Activated CD8-positive, alpha-beta memory T cell treated with anti-CD3 and anti-CD28 coated beads for 1 hour (primary cell): Measurements from ENCODE around the gene FAM187B.
"Not testable (repeated sequence)": the region's sequence is repeated elsewhere in the genome, so short reads cannot be mapped to it uniquely, and the experiment has no call there.

Source experiments
- DNase-seq, 2 donors: peaks; one replicate each; pipeline ENCODE4 v3.0.0-alpha.2; 2020; ENCODE audit warnings: low read depth in 1 of 2; ENCODE audit errors: extremely low read depth in 1 of 2

FAM187B gene

DNA sequence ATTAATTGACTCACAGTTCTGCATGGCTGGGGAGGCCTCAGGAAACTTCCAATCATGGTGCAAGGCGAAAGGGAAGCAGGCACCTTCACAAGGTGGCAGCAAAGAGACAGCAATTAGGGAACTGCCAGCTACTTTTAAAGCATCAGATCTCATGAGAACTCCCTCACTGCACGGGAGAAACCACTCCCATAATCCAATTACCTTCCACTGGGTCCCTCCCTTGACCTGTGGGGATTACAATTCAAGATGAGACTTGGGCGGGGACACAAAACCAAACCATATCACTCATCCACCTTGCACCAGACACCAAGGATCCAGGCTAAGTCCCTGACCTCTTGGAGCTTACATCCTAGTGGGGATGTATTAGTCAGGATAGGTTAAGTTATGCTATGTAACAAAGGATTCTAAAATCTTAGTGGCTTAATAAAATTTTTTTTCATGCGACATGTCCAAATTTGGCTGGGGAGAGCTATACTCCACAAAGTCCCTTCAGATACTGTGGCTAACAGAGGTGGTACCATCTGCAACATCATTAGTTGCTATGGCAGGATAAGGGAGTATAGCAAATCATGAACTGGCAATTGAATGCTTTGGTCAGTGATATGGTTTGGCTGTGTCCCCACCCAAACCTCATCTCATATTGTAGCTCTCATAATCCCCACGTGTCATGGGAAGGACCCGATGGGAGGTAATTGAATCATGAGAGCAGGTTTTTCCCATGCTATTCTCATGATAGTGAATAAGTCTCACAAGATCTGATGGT is 8.3 kb upstream of the FAM187B start:
- DNase-seq, result no peak

DNA sequence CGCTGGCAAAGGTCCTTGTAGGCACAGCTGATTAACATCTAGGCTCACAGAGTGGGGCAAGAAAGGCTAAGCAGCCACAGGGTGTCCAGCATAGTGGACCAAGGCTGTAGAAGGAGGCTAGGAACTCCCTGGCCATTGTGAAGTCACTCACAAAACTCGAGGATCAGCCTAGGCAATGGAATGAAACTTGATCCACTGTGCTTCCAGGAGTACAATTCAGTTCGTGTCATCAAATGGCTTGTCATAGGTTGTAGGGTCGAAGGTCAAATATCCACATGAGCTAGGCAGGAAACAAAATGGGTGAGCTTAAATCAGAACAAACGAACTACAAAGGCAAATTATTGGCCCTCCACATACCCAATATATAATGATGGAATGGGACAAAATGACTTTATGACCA is 4.4 kb upstream of the FAM187B start:
- no peak for DNase-seq

DNA sequence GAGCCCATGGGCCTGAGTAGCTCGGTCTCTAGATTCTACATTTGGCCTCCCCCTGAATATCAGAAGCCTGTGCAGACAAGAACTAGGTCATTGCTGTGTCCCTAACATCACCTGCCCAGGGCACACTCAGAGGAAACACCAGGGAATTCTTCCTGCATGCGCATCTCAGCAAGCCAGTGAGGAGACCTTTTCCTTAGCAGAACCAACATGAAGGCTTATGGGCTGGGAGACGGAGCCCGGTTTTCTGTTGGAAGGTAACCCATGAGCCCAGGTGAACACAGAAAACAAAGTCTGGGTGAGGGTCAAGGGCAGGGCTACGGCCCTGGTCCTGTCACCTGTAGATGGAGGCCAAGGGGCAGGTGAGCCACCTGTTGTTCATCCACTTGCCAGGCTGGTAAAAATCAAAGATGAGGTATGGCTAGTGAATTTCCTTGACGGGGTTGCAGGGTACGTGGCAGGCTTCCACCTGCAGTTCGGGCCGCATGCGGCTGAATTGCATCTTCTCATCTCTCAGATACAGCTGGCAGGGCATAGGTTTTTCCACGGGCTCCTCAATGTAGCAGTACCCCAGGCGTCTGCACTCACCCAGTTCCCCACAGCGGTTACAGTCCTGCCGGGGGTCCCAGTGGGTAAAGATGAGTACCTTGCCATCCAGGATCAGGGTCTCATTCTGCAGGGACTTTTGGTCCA is 3.6 kb upstream of the FAM187B start:
- DNase-seq, result no peak

DNA sequence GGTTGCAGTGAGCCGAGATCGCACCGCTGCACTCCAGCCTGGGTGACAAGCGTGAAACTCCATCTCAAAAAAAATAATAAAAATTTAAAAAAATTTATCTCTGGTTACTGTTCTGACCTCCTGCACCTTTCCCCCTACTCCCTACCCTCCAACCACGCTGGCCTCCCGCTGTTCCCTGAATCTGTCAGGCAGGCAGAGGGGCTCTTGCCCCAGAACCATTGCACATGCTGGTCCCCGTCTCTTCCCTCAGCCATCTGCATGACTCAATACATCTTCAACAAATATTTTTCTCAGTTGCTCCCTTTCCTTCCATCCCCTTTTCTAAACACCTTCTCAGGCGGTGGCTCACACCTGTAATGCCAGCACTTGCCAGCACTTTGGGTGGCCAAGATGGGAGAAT is 1.1 kb upstream of the FAM187B start:
- DNase-seq, result no peak

DNA sequence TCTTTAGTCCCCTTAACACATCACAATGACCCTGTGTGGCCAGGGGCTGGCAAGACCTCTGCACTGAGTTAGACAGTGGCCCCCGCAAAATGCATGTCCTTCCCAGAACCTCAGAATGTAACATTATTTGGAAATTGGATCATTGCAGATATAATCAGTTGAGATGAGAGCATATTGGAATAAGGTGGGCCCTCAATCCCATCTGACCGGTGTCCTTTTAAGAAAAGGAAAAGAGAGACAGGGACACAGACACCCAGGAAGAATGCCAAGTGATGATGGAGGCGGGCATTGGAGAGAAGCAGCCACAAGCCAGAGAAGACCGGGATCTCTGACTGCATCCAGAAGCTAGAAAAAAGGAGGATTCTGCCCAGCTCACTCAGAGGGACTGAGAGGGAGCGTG is 1.8 kb downstream of the FAM187B start:
- no peak for DNase-seq

DNA sequence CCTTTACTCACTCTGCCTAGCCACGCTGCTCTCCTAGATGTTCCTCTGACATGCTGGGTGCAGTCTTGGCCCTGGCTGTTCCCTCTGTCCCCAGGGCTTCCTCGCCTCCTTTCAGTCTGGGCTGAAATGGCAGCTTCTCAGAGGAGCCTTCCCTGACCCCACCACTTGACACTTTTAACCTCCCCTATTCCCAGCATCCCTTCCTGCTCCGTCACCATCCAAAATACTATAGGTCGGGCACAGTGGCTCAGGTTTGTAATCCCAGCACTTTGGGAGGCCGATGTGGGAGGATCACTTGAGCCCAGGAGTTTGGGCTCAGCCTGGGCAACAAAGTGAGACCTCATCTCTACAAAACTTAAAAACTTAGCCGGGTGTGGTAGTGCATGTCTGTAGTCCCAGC is 2.6 kb downstream of the FAM187B start:
- DNase-seq, result no peak

DNA sequence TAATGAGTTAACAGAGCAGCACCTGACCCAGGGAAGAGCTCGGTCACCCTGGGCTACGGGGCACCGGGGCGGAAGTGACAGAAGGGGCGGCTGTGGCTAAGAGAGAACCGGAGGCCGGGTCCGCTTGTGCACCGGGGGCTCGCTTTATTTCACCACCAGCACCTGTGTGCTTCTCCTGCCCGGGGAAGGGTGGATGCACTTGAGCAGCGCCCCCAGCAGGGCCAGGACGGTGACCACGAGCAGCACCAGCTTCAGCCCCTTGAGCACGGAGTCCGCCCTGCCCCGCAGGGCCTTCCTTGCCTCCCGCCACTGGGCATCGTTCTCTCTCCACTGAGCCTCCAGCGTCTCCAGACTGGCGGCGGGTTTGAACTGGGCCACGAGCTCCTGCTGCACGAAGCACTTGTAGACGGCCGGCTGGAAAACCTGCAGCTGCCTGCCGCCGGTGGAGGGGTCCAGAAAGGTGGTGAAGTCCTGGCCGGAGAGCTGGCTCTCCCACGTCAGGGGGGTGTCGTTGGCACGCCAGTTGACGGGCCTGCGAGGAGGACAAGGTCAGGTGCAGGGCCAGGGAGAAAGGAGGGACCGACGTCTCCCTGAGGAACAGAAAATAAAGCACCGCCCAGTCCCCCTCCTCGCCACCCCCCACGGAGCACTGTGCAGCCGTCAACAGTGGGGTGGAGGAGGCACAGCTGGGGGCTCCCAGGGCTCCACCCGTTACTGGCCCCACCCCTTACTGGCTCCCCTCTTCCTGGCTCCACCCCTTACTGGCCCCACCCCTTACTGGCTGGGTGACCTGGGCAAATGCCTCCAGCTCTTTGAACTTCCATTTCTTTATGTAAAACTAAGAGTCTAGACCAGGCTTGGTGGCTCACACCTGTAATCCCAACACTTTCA is 3.6 kb downstream of the FAM187B start:
- no peak for DNase-seq

DNA sequence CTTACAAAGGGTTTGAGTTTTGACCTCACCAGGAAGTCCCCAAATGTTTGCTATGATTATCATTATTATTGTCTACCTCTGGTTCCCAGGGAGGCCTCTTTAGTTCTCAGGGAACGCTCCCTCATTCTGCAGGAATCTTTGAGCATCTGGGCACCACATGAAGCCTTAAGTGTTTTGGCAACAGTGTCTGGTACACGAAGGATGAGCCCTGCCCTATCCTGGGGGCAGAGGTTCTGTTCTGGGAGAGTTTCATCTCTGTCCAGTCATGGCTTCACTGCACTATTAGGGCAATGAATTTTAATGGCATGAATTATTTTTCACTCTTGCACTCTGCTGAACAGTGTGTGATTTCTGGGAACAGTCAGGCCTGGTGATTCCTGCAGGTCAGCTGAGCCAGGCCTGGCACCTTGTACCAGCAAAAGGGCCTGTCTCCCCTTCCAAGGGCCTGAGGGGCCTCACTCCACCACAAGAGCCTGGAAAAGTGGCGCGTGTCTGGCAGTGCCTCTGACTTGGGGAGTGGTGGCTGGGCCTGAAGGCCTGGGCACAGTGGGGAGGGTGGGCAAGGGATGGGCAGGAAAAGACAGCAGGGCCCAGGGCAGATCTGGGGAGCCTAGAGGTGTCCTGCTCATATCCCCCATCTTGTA is 4.6 kb downstream of the FAM187B start:
- no peak for DNase-seq

DNA sequence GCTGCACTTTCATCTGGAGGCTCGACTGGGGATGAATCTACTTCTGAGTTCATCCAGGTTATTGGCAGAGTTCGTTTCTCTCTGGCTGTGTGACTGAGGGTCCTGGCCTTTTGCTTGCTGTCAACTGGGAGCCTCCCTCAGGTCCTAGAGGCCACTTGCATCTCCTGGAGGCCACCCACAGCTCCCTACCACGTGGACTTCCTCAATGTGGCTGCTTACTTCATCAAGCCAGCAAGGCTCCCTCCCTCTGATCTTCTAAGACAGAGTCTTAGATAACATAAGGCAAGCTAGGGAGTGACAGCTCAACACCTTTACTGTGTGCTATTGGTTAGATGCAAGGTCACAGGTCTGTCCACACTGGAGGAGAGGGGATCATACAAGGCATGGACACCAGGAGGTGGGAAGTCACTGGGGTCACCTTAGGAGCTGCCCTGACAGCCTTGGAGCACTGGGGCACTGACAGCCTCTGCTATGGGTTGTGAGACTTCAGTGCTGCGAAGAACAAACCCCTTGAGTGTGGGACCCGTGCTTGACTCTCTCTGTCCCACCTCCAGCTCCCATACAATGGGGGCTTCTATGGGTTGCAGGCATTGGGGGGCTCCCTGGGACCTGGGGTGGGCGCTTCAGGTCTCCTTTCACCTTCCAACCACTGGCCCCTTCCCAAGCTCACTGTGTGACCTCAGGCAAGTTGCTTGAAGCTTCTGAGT is 5.3 kb downstream of the FAM187B start:
- DNase-seq, result no peak

DNA sequence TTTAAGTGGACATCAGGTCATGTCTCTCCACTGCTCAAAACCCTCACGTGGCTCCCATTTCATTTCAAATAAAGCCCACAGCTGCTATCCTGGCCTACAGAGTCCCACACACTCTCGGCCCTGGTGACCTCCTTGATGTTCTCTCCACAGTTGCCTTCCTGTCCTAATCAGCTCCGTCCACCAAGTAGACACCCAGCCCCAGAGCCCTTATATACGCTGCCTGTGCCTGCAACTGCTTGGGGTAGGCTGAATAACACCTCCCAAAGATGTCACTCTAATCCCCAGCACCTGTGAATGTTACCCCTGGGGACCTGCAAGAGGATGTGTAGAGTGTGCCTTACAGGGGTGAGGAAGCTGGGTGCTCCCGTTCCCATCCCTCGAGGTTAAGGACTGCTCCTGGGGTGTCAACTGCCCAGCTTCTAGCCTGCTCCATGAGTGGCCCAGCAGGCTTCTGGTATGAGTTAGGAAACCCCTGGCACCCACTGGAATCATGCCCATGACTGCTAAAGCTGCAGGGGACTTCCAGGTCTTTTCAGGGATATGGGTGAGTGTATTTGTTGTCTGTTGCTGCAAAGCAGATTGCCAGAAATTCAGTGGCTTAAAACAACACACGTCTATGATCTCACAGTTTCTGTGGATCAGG is 6.0 kb downstream of the FAM187B start:
- DNase-seq, result no peak

DNA sequence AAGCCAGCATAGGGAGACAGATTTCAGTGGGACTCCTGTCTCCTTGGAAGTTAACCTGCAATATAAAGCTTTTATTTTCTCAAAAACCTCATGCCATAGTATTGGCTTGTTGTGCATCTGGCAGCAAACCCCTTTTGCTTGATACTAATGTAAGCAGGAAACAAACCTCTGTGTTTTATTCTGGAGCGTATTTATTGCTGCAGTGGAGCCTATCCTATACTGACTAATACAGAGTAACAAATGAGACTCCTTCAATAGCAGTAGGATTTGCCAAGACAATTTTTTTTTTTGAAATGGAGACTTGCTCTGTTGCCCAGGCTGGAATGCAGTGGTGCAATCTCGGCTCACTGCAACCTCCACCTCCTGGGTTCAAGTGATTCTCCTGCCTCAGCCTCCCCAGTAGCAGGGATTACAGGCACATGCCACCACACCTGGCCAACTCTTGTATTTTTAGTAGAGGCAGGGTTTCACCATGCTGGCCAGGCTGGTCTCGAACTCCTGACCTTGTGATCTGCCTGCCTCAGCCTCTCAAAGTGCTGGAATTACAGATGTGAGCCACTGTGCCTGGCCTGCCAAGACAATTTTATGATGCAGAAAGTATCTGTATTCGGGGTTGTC is 7.5 kb downstream of the FAM187B start:
- not testable (repeated sequence) for DNase-seq

DNA sequence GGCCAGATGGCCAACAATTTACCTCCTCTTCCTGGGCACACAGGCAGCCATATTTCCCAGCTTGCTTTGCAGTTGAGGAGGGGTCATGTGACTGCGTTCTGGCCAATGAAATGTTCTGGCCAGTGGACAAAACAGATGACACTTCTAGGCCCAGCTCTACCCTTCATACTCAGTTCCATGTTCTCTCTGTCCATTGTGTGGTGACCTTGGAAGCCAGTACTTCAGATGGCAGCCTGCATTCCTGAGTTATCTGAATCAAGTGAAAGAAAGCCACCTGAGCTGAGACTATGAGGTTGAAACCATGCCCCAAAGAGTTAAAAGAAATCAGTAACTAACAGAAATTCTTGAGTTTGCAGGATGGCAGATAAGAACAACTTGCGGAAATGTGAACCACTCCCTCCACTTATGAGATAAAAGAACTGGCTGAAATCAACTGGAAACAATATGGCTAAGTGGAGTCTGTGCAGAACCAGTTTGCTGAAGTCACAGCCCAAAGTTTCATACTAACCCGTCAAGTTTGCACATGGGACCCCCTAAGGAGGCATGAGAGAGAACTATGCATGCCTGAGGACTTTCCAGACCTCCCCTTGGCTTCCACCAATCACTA is 8.1 kb downstream of the FAM187B start:
- no peak for DNase-seq

DNA sequence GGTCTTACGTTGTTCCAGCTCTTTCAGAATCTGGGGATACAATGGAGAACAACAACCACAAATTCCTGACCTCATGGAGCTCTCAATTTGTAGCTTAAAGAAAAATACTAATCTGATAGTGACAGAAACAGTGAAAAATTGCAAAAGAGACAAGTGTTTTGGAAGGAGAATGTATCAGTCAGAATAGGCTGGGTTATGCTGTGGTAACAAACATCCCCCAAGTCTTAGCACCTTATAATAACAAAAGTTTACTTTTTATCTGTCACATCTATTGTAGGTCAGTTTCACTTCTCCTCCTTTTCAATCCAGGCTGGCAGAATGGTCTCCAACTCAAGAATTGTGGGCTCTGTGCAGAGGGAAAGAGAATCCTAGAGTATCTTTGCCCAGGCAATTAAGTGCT is 9.5 kb downstream of the FAM187B start:
- DNase-seq, result no peak

DNA sequence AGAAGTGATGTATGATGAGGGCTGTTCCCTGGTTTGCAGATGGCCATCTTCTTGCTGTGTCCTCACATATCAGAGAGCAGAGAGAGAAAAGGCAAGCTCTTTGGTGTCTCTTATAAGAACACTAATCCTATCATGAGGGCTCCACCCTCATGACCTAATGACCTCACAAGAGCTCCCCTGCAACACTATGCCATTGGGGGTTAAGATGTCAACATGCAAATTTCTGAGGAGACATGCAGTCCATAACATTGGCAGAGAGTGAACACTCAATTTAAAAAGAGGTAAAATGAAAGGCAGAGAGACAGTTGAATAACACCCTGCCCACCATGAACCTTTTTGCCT is 10.9 kb downstream of the FAM187B start:
- DNase-seq, result no peak

DNA sequence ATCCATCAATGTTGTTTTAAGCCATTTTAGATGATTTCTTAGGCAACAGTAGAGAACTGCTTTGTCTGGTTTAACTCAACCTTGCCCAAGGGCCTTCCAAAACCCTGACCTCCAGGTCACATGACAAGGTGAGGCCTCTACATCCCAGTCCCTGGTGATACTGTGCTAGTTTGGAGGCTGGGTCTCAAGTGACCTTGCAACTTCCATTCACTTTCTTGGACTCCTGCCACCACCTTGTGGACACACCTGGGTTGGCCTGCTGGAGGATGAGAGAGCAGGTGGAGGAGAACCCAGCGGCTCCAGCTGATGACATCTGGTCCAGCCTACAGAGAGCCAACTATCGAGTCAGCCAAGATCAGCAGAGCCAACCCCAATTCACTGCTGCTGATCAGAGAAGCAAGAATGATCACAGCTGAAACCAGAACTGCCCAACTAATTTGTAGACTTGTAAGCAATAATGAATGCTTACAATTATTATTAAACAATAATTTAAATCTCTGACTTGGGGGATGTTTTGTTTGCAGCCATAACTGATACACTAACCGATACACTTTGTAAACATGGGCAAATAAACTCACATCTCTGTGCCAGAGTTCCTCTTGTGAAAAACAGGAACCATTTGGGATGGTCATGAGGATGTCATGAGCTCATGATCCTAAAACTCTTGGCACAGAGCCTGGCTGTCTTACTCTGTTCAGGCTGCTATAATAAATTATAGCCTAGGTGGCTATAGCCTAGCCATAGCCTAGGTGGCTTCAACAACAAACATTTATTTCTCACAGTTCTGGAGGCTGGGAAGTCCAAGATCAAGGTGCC is 11.5 kb downstream of the FAM187B start:
- DNase-seq, result no peak

DNA sequence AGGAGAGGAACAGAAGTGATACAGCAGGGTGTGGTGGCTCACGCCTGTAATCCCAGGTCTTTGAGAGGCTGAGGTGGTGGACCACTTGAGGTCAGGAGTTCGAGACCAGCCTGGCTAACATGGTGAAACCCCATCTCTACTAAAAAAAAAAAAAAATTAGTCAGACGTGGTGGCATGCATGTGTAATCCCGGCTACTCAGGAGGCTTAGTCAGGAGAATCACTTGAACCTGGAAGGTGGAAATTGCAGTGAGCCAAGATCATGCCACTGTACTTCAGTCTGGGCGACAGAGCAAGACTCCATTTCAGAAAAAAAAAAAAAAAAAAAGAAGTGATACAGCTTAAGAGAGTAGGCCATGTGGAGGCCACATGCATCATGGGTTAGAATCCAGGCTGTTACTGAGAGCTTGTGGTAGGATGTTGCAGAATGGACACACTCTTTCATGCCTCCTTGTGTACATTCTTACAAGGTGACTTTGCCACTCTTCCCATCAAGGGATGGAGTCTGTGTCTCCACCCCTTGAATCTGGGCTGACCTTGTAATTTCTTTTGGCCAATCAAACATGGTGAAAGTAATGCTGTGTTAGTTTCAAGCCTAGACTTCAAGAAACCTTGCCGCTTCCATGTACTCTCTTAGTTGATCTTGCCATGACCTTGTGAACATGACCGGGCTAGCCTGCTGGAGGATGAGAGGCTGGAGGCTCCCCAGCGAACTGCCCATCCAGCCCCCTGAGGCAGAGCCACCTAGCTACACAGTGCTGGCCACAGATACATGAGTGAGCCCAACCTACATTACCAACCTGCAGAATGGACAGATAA is 12.3 kb downstream of the FAM187B start:
- no peak for DNase-seq

DNA sequence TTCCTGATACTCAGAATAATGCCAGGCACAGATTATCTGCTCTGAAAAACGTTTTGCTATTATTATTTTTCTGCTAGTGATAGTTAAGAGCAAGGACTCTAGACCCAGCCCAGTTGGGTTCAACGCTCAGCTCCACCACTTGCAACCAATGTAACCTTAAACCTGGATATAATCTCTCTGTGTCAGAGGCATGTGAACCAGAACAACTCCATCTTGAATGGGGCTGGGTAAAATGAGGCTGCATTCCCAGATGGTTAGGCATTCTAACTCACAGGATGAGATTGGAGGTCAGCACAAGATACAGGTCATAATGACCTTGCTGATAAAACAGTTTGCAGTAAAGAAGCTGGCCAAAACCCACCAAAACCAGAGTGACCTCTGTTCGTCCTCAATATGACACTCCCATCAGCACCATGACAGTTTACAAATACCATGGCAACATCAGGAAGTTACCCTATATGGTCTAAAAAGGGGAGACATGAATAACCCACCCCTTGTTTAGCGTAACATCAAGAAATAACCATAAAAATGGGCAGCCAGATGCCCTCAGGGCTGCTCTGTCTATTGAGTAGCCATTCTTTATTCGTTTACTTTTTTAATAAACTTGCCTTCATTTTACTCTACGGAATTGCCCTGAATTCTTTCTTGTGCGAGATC is 13.6 kb downstream of the FAM187B start:
- DNase-seq, result no peak
